Kidney (tissue), 14 donors: ENCODE data around the gene CDYL2. TPM values are rescaled to one million over a fixed set of nuclear protein-coding genes. Genes with fewer than 3 reads are reported as not detected.

Experiments used
- DNase-seq, 5 donors: peaks; one replicate each; pipeline ENCODE4 v3.0.0-alpha.2; 2013 to 2020
- FAIRE-seq: peaks from 2 replicates; lab custom pipeline; 2012; peaks lifted over from hg19 to GRCh38; lab: Jason Lieb, UNC
- H3K27ac ChIP-seq, 2 donors: one replicate each; pipeline ENCODE4 v1.7.0; 2013; ENCODE audit warnings: low read depth in 2 of 2, low read length in 2 of 2, inconsistent platforms in 1 of 2
- H3K27me3 ChIP-seq: one replicate; pipeline ENCODE4 v1.7.1; 2013; ENCODE audit warnings: low read length, inconsistent platforms; ENCODE audit not compliant: control insufficient read depth, insufficient read depth
- H3K36me3 ChIP-seq, 3 donors: one replicate each; pipeline versions ENCODE4 v1.7.0 to v1.7.1; 2013; ENCODE audit warnings: low read length in 3 of 3, control low read depth in 1 of 3, inconsistent platforms in 1 of 3; ENCODE audit not compliant: insufficient read depth in 3 of 3, control insufficient read depth in 2 of 3
- H3K4me1 ChIP-seq, 3 donors: one replicate each; pipeline versions ENCODE4 v1.7.0 to v1.7.1; 2013; ENCODE audit warnings: low read length in 3 of 3, inconsistent platforms in 1 of 3, low read depth in 1 of 3; ENCODE audit not compliant: control insufficient read depth in 2 of 3, insufficient read depth in 2 of 3
- H3K4me3 ChIP-seq, 3 donors: one replicate each; pipeline versions ENCODE4 v1.7.0 to v1.8.1; 2013; ENCODE audit warnings: low read length in 3 of 3, control low read depth in 1 of 3, inconsistent platforms in 1 of 3
- H3K9ac ChIP-seq, 3 donors: one replicate each; pipeline versions ENCODE4 v1.7.0 to v1.7.1; 2013; ENCODE audit warnings: low read length in 3 of 3, control low read depth in 1 of 3, inconsistent platforms in 1 of 3
- H3K9me3 ChIP-seq, 3 donors: one replicate each; pipeline versions ENCODE4 v1.7.0 to v1.7.1; 2013; ENCODE audit warnings: low read length in 3 of 3, control low read depth in 1 of 3, inconsistent platforms in 1 of 3; ENCODE audit not compliant: control insufficient read depth in 2 of 3, insufficient read depth in 1 of 3
- CTCF ChIP-seq: IDR thresholded peaks from 3 replicates; pipeline ENCODE4 v1.5.1; 2012; ENCODE audit warnings: mild to moderate bottlenecking, moderate library complexity, borderline replicate concordance; ENCODE audit not compliant: insufficient read depth; ENCODE audit errors: extremely low read depth
- intact Hi-C: fragments of 100-400 bp; cut with DNase I; formaldehyde crosslinking; loops from one replicate; pipeline ENCODE4 v1.11.1; 2022
- polyA plus RNA-seq: library from polyadenylated mRNA; stranded (reverse); fragments of 350-450 nt; fragmentation: Illumina TruSeq; extraction: RNeasy Lipid Tissue Mini Kit (QIAGEN cat#74804); gene quantifications from one replicate; pipeline ENCODE4 v1.2.3, GENCODE V29; 2014; ENCODE audit warnings: low read depth, low replicate concordance; ENCODE audit not compliant: insufficient read depth
- total RNA-seq: library from RNA; stranded (reverse); fragmentation: NEBNext Ultra II Directional; extraction: Animal tissue kit (Norgen Biotek cat#: 25700); gene quantifications from one replicate; pipeline ENCODE4 v1.2.1, GENCODE V29; 2021
- donor health status: control.
- donor health status: control.
- donor health status: control.
- donor health status: control.
- donor health status: control.
- donor health status: DM: yes; HTN: yes; CAD: no.
- donor health status: Normal renal cell carcinoma (clear cell type).

Gene CDYL2
- total and polyA plus RNA-seq, 2 donors from 2014 or later = 2.6 to 27.3 TPM

GRCh38 chr16:80664226-80664625 is 140.2 kb downstream of the CDYL2 start:
- intact Hi-C loops = no loop called here
- Histone ChIP-seq H3K4me1 (no peaks in the 10 kb centered on the region), H3K27me3 (no peaks in the 10 kb centered on the region)

GRCh38 chr16:80663078-80663477 is 141.3 kb downstream of the CDYL2 start:
- DNase-seq (peak in 2 of 5 donors; percentile 9 to 33), FAIRE-seq (no peak)
- Histone ChIP-seq H3K4me3 (no peak overlapping the region), H3K9ac (no peak overlapping the region), H3K27ac (no peak overlapping the region), H3K27me3 (no peaks in the 10 kb centered on the region), H3K4me1 (no peaks in the 10 kb centered on the region), H3K36me3 (no peaks in the 10 kb centered on the region), H3K9me3 (peaks cover 0 to 4% (median 1%) of the 10 kb centered on the region in 3 donors)
- intact Hi-C loops = no loop called here
- TF ChIP-seq CTCF = no peak

More at GRCh38 chr16:80664226-80664625, 140.2 kb downstream of the CDYL2 start:
- H3K36me3 ChIP-seq = no peaks in the 10 kb centered on the region
- no peak overlapping the region for H3K4me3 ChIP-seq
- TF ChIP-seq CTCF = no peak
- no peak for DNase-seq
- FAIRE-seq = no peak
- peaks cover 0 to 4% (median 1%) of the 10 kb centered on the region in 3 donors for H3K9me3 ChIP-seq
- H3K27ac ChIP-seq = no peak overlapping the region
- H3K9ac ChIP-seq = no peak overlapping the region

GRCh38 chr16:80659865-80660264 is 144.5 kb downstream of the CDYL2 start:
- intact Hi-C loops = no loop called here
- no peak overlapping the region for H3K27ac ChIP-seq
- H3K9me3 ChIP-seq = peaks cover 0 to 4% (median 1%) of the 10 kb centered on the region in 3 donors
- no peak for TF ChIP-seq CTCF
- no peaks in the 10 kb centered on the region for H3K36me3 ChIP-seq
- H3K4me1 ChIP-seq = no peaks in the 10 kb centered on the region
- FAIRE-seq (no peak), DNase-seq (no peak)
- no peak overlapping the region for H3K9ac ChIP-seq
- H3K4me3 ChIP-seq = no peak overlapping the region
- no peaks in the 10 kb centered on the region for H3K27me3 ChIP-seq

- H3K36me3 ChIP-seq = no peaks in the 10 kb centered on the region
- H3K4me1 ChIP-seq = no peaks in the 10 kb centered on the region
- no peak overlapping the region for H3K4me3 ChIP-seq
- H3K9ac ChIP-seq = no peak overlapping the region
- DNase-seq (peak in 2 of 5 donors; percentile 23 to 36), FAIRE-seq (no peak)
- no peak for TF ChIP-seq CTCF
- peaks cover 0 to 4% (median 1%) of the 10 kb centered on the region in 3 donors for H3K9me3 ChIP-seq
- no peak overlapping the region for H3K27ac ChIP-seq
- no peaks in the 10 kb centered on the region for H3K27me3 ChIP-seq
- intact Hi-C loops = no loop called here
These were observed 147.7 kb downstream of the CDYL2 start for GRCh38 chr16:80656711-80657150.
